Neural progenitor cell (in vitro differentiated cells): Measurements from ENCODE around the gene MAK. TPM values are rescaled to one million over a fixed set of nuclear protein-coding genes. Genes with fewer than 3 reads are reported as not detected.
"Not testable (repeated sequence)": the region's sequence is repeated elsewhere in the genome, so short reads cannot be mapped to it uniquely, and the experiment has no call there.

ENCODE experiments used
- DNase-seq: peaks from one replicate; pipeline ENCODE4 v3.0.0-alpha.2; 2016; ENCODE audit warnings: low spot score
- H2AFZ ChIP-seq: fragments of 200-600 bp; sonication (generic); replicated peaks from 2 replicates; pipeline ENCODE4 v1.6.1; 2016; ENCODE audit warnings: antibody characterized with exemption
- H3F3A ChIP-seq: fragments of 200-600 bp; sonication (generic); 2 replicates; pipeline ENCODE4 v1.6.1; 2016; ENCODE audit warnings: antibody characterized with exemption, low read depth
- H3K27ac ChIP-seq: fragments of 200-600 bp; sonication (generic); 2 replicates; pipeline ENCODE4 v1.5.1; 2016; ENCODE audit warnings: mild to moderate bottlenecking
- H3K27me3 ChIP-seq: fragments of 200-600 bp; sonication (generic); 2 replicates; pipeline ENCODE4 v1.6.1; 2016; ENCODE audit warnings: mild to moderate bottlenecking, moderate library complexity
- H3K36me3 ChIP-seq: fragments of 200-600 bp; sonication (generic); 2 replicates; pipeline ENCODE4 v1.5.1; 2016
- H3K4me1 ChIP-seq: fragments of 200-600 bp; sonication (generic); 2 replicates; pipeline ENCODE4 v1.6.1; 2016; ENCODE audit warnings: mixed run types
- H3K4me2 ChIP-seq: fragments of 200-600 bp; sonication (generic); 2 replicates; pipeline ENCODE4 v1.6.1; 2016
- H3K4me3 ChIP-seq: fragments of 200-600 bp; sonication (generic); 2 replicates; pipeline ENCODE4 v1.5.1; 2016
- H3K79me2 ChIP-seq: fragments of 200-600 bp; sonication (generic); 2 replicates; pipeline ENCODE4 v1.6.1; 2016; ENCODE audit warnings: low read depth
- H3K9ac ChIP-seq: fragments of 200-600 bp; sonication (generic); 2 replicates; pipeline ENCODE4 v1.6.1; 2016
- H3K9me3 ChIP-seq: fragments of 200-600 bp; sonication (generic); 2 replicates; pipeline ENCODE4 v1.5.1; 2016; ENCODE audit warnings: low read depth
- H4K20me1 ChIP-seq: fragments of 200-600 bp; sonication (generic); 2 replicates; pipeline ENCODE4 v1.6.1; 2016; ENCODE audit warnings: low read depth
- H3K27ac Mint-ChIP-seq: 3 replicates; pipeline ENCODE4 v1.8.0; 2021; ENCODE audit warnings: mixed read lengths
- H3K27me3 Mint-ChIP-seq: 2 replicates; pipeline ENCODE4 v1.8.0; 2022; ENCODE audit warnings: low read depth, mild to moderate bottlenecking, inconsistent platforms, moderate library complexity, mixed read lengths; ENCODE audit not compliant: insufficient read depth
- H3K36me3 Mint-ChIP-seq: 3 replicates; pipeline ENCODE4 v1.8.0; 2021; ENCODE audit warnings: mixed read lengths
- H3K4me1 Mint-ChIP-seq: 3 replicates; pipeline ENCODE4 v1.8.0; 2021; ENCODE audit warnings: mixed read lengths
- H3K4me3 Mint-ChIP-seq: 3 replicates; pipeline ENCODE4 v1.8.0; 2021; ENCODE audit warnings: mild to moderate bottlenecking, moderate library complexity, mixed read lengths
- H3K9me3 Mint-ChIP-seq: 3 replicates; pipeline ENCODE4 v1.8.0; 2020; ENCODE audit warnings: mixed read lengths
- EZH2 ChIP-seq: fragments of 200-600 bp; sonication (generic); IDR thresholded peaks from 2 replicates; pipeline ENCODE4 v1.6.1; 2017; ENCODE audit warnings: antibody characterized with exemption, mild to moderate bottlenecking, moderate library complexity
- EZH2phosphoT487 ChIP-seq: fragments of 200-600 bp; sonication (generic); IDR thresholded peaks from 2 replicates; pipeline ENCODE4 v1.6.1; 2017; ENCODE audit warnings: antibody characterized with exemption
- total RNA-seq: library from RNA; depleted of rRNA; stranded (reverse); fragments of >200 nt; gene quantifications from 2 replicates; pipeline ENCODE4 v1.2.3, GENCODE V29; 2015; ENCODE audit warnings: low replicate concordance
- TF ChIP-seq, protein P1 (sequence below): fragments of 200-600 bp; sonication (generic); IDR thresholded peaks from 2 replicates; pipeline ENCODE4 v1.5.1; 2017; ENCODE audit warnings: antibody characterized with exemption, mild to moderate bottlenecking

Gene MAK
- total RNA-seq, 1 donor from 2014 or later = 4.2 TPM

DNA sequence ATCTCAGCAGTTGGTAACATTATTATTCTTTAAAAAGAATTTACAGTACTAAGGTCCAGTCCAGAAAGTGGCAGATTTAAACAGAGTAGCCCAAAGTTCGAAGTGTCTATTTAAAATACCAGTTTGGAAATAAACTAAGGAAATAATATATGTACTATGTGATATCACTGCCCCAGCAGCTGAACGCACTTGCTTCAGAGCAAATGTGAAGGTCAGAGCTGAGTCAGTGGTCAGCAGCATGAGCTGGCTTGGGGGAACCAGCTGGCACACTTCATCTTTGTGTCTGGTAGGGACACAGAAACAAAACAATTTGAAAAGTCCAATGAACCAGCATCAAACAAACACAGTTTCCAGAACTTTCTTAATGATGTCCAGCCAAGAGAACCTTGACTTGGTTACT lies 75.3 kb downstream of the MAK start:
- no peaks in the 10 kb centered on the region for H3K9me3 Mint-ChIP-seq
- H3K36me3 ChIP-seq = peaks cover 5% of the 10 kb centered on the region
- H3K9ac ChIP-seq = no peak overlapping the region
- H3K27ac ChIP-seq = no peak overlapping the region
- H3K27me3 ChIP-seq = no peaks in the 10 kb centered on the region
- no peak overlapping the region for H2AFZ ChIP-seq
- H3F3A ChIP-seq = no peaks in the 10 kb centered on the region
- no peaks in the 10 kb centered on the region for H3K9me3 ChIP-seq
- peaks cover 27% of the 10 kb centered on the region for H4K20me1 ChIP-seq
- H3K4me1 ChIP-seq = no peaks in the 10 kb centered on the region
- H3K4me1 Mint-ChIP-seq = peaks cover 11% of the 10 kb centered on the region
- DNase-seq = no peak
- H3K4me3 ChIP-seq = no peak overlapping the region
- peaks cover 23% of the 10 kb centered on the region for H3K36me3 Mint-ChIP-seq
- peaks cover 2% of the 10 kb centered on the region for H3K27me3 Mint-ChIP-seq
- TF ChIP-seq, protein P1, sequence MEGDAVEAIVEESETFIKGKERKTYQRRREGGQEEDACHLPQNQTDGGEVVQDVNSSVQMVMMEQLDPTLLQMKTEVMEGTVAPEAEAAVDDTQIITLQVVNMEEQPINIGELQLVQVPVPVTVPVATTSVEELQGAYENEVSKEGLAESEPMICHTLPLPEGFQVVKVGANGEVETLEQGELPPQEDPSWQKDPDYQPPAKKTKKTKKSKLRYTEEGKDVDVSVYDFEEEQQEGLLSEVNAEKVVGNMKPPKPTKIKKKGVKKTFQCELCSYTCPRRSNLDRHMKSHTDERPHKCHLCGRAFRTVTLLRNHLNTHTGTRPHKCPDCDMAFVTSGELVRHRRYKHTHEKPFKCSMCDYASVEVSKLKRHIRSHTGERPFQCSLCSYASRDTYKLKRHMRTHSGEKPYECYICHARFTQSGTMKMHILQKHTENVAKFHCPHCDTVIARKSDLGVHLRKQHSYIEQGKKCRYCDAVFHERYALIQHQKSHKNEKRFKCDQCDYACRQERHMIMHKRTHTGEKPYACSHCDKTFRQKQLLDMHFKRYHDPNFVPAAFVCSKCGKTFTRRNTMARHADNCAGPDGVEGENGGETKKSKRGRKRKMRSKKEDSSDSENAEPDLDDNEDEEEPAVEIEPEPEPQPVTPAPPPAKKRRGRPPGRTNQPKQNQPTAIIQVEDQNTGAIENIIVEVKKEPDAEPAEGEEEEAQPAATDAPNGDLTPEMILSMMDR = no peak
- TF ChIP-seq EZH2phosphoT487 (no peak), EZH2 (no peak)
- H3K4me2 ChIP-seq = no peak overlapping the region
- H3K4me3 Mint-ChIP-seq = no peak overlapping the region
- H3K27ac Mint-ChIP-seq = no peak overlapping the region
- H3K79me2 ChIP-seq = peaks cover 22% of the 10 kb centered on the region

GRCh38 chr6:10759884-10760329 lies 78.4 kb downstream of the MAK start:
- DNase-seq = no peak
- Histone ChIP-seq H2AFZ (no peak overlapping the region), H3K27ac (no peak overlapping the region), H3K4me2 (no peak overlapping the region), H3K9me3 (no peaks in the 10 kb centered on the region), H4K20me1 (peaks cover 23% of the 10 kb centered on the region), H3K4me1 (no peaks in the 10 kb centered on the region), H3K4me3 (no peak overlapping the region), H3K79me2 (peaks cover 51% of the 10 kb centered on the region), H3F3A (no peaks in the 10 kb centered on the region), H3K36me3 (peaks cover 9% of the 10 kb centered on the region), H3K9ac (no peak overlapping the region), H3K27me3 (no peaks in the 10 kb centered on the region)
- Mint-ChIP-seq H3K4me1 (peaks cover 11% of the 10 kb centered on the region), H3K27me3 (peaks cover 2% of the 10 kb centered on the region), H3K9me3 (no peaks in the 10 kb centered on the region), H3K36me3 (peaks cover 37% of the 10 kb centered on the region), H3K4me3 (no peak overlapping the region), H3K27ac (no peak overlapping the region)
- TF ChIP-seq EZH2 = no peak
- TF ChIP-seq EZH2phosphoT487 = no peak

DNA sequence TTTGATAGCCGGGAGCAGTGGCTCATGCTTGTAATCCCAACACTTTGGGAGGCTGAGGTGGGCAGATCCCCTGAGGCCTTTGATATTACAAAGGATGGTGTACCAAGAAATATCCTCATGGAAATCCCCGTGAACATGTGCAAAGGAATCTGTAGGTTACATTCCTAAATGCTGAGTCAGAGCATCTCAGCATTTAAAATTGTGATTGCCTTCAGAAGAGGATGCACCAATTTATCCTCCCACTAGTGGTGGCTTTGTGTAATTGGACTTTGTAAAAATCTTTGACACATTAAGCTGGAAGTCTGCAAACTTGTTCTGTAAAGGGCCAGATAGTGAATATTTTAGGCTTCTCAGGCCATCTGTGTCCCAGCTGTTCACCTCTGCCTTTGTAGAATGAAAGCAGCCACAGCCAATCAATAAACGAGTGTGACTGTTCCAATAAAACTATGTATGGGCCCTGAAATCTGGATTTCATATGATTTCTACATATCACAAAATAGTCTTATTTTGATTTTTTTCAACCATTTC lies 79.0 kb downstream of the MAK start:
- Histone ChIP-seq H3K9ac (no peak overlapping the region), H3K9me3 (no peaks in the 10 kb centered on the region), H3K4me1 (no peaks in the 10 kb centered on the region), H3K36me3 (peaks cover 9% of the 10 kb centered on the region), H3K79me2 (peaks cover 57% of the 10 kb centered on the region), H3F3A (no peaks in the 10 kb centered on the region), H4K20me1 (peaks cover 29% of the 10 kb centered on the region), H2AFZ (no peak overlapping the region), H3K27ac (no peak overlapping the region), H3K4me3 (no peak overlapping the region), H3K27me3 (no peaks in the 10 kb centered on the region), H3K4me2 (no peak overlapping the region)
- DNase-seq = peak; percentile 34
- Mint-ChIP-seq H3K4me1 (peaks cover 11% of the 10 kb centered on the region), H3K27me3 (peaks cover 2% of the 10 kb centered on the region), H3K36me3 (peaks cover 42% of the 10 kb centered on the region), H3K9me3 (no peaks in the 10 kb centered on the region), H3K4me3 (no peak overlapping the region), H3K27ac (peak overlapping the region; percentile 93)
- TF ChIP-seq, protein P1 = peak; percentile 57
- TF ChIP-seq EZH2 = no peak

GRCh38 chr6:10756085-10756484 lies 82.3 kb downstream of the MAK start:
- no peak overlapping the region for H3K27ac Mint-ChIP-seq

GRCh38 chr6:10751757-10752156 lies 86.6 kb downstream of the MAK start:
- not testable (repeated sequence) for H3K4me3 ChIP-seq, H3K9ac ChIP-seq, H2AFZ ChIP-seq, DNase-seq, H3K27ac ChIP-seq, H3K27me3 ChIP-seq, H3K27ac Mint-ChIP-seq, H3K9me3 Mint-ChIP-seq, H3K9me3 ChIP-seq, H3K36me3 ChIP-seq, H3K4me2 ChIP-seq, H3K4me3 Mint-ChIP-seq, H3F3A ChIP-seq, H3K27me3 Mint-ChIP-seq
- Histone ChIP-seq H4K20me1 (peaks cover 69% of the 10 kb centered on the region), H3K4me1 (peaks cover 20% of the 10 kb centered on the region), H3K79me2 (peaks cover 89% of the 10 kb centered on the region)
- Mint-ChIP-seq H3K36me3 (peaks cover 37% of the 10 kb centered on the region), H3K4me1 (peaks cover 19% of the 10 kb centered on the region)

More at GRCh38 chr6:10756085-10756484, 82.3 kb downstream of the MAK start:
- Histone ChIP-seq H3K27me3 (no peaks in the 10 kb centered on the region), H3F3A (no peaks in the 10 kb centered on the region), H4K20me1 (peaks cover 54% of the 10 kb centered on the region), H2AFZ (no peak overlapping the region), H3K36me3 (peaks cover 5% of the 10 kb centered on the region), H3K9ac (no peak overlapping the region), H3K4me2 (no peak overlapping the region), H3K79me2 (peaks cover 77% of the 10 kb centered on the region), H3K9me3 (no peaks in the 10 kb centered on the region), H3K4me1 (no peaks in the 10 kb centered on the region), H3K27ac (no peak overlapping the region), H3K4me3 (no peak overlapping the region)
- H3K27me3 Mint-ChIP-seq = peaks cover 2% of the 10 kb centered on the region
- H3K4me1 Mint-ChIP-seq = peaks cover 11% of the 10 kb centered on the region
- DNase-seq = no peak
- H3K36me3 Mint-ChIP-seq = peaks cover 57% of the 10 kb centered on the region
- no peaks in the 10 kb centered on the region for H3K9me3 Mint-ChIP-seq
- TF ChIP-seq EZH2 (no peak), EZH2phosphoT487 (no peak)
- TF ChIP-seq, protein P1 = no peak
- H3K4me3 Mint-ChIP-seq = no peak overlapping the region

DNA sequence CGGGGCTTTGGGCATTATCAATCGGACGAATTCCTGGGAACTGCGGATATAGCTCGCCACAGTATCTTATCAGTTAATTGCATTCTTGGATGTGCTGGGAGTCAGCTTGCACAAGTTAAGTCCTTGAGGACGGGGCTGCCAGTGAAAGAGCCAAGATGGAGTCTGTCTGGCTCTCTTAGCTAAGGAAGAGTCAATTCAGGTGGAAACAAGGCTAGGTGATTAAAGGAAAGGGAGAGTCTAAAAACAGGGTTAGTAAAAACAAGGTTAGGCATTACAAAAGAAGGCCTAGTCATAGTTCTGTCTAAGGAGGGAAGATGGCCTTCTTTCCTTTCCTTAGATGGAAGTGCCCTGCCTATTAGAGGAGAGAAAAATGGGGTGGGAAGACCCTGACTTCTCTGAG lies 87.8 kb downstream of the MAK start:
- not testable (repeated sequence) for H3K27ac Mint-ChIP-seq, H3K36me3 ChIP-seq, H3K4me2 ChIP-seq, H2AFZ ChIP-seq, H3K4me3 ChIP-seq, H3K9ac ChIP-seq, H3K9me3 ChIP-seq, H3K27me3 Mint-ChIP-seq, H3K27me3 ChIP-seq, H3K27ac ChIP-seq, DNase-seq, H3K9me3 Mint-ChIP-seq
- H3F3A ChIP-seq = peaks cover 11% of the 10 kb centered on the region
- Mint-ChIP-seq H3K36me3 (peaks cover 32% of the 10 kb centered on the region), H3K4me3 (peak overlapping the region; percentile 43), H3K4me1 (peaks cover 20% of the 10 kb centered on the region)
- H3K4me1 ChIP-seq = peaks cover 26% of the 10 kb centered on the region
- H4K20me1 ChIP-seq = peaks cover 62% of the 10 kb centered on the region
- H3K79me2 ChIP-seq = peaks cover 79% of the 10 kb centered on the region
